ENCODE data around the gene MICALL2.

DNA sequence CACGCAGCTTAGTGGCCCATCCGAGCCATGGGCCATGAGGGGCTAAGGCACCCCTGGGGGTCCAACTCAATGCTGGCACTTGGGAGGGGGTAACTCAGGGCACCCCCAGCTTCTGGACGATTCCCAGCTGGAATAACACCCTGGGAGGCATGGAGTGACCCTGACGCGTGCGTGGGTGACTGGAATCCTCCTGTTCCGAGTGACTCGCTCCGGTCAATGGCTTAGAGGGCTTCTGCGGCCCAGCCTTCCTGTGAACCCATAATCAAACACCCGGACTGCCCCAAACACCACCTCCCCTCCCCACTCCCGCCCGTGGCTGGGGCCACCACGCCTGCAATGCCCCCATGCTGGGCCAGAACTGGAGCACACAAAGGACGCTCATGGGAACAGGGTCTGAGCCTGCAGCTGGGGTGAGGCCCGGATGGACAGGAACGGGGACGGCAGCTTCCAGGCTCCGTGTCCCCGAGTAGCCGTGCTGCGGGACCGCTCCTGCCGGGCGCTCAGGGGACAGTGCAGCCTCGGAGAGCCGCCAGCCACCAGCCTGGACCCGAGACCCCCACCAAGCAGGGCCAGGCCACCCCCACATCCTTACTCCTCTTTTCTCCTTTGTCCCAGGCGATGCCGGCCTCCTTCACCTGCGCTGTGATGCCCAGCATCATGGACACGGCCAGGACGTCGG is 36.4 kb upstream of the MICALL2 start:
- TF ChIP-seq, protein P1, sequence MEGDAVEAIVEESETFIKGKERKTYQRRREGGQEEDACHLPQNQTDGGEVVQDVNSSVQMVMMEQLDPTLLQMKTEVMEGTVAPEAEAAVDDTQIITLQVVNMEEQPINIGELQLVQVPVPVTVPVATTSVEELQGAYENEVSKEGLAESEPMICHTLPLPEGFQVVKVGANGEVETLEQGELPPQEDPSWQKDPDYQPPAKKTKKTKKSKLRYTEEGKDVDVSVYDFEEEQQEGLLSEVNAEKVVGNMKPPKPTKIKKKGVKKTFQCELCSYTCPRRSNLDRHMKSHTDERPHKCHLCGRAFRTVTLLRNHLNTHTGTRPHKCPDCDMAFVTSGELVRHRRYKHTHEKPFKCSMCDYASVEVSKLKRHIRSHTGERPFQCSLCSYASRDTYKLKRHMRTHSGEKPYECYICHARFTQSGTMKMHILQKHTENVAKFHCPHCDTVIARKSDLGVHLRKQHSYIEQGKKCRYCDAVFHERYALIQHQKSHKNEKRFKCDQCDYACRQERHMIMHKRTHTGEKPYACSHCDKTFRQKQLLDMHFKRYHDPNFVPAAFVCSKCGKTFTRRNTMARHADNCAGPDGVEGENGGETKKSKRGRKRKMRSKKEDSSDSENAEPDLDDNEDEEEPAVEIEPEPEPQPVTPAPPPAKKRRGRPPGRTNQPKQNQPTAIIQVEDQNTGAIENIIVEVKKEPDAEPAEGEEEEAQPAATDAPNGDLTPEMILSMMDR (IDR thresholded peaks at IDR 0.05; ENCODE audit: insufficient read depth, low read length, poor library complexity, severe bottlenecking), result no peak
- no peak for TF ChIP-seq EZH2phosphoT487 (conservative IDR thresholded peaks at IDR 0.05; ENCODE audit: low read length)
